Measurements from ENCODE around the gene PGPEP1.
A peak's percentile ranks its signal among the peaks of the same experiment; 100 is the strongest.

The PGPEP1 gene

GRCh38 chr19:18418029-18418482 is 77.7 kb downstream of the PGPEP1 start:
- no peak for DNase-seq (ENCODE audit: low read depth)

- no peak for DNase-seq (ENCODE audit: low read depth)
These were observed 78.2 kb downstream of the PGPEP1 start for GRCh38 chr19:18418483-18419194.

GRCh38 chr19:18419195-18419698 is 78.8 kb downstream of the PGPEP1 start, which contains the start of gene SSBP4:
Gene SSBP4, plus strand, starts transcription at chr19:18419398. Its CDS starts 251 bp downstream, at chr19:18419649.
- DNase-seq (ENCODE audit: low read depth), result peak; percentile 62

Data from activated T-helper 9 cell treated with anti-CD3 and anti-CD28 coated beads, Interleukin-2, amount 50 U/mL, for 16 hours (primary cell).